H1 (cell line): ENCODE measurements around the gene CFAP157. TPM values are rescaled to one million over a fixed set of nuclear protein-coding genes. Genes with fewer than 3 reads are reported as not detected.

Source experiments
- RBBP5 ChIP-seq: IDR thresholded peaks from 2 replicates; pipeline ENCODE4 v1.7.1; 2012; ENCODE audit warnings: low read depth, mild to moderate bottlenecking, inconsistent platforms, low read length, moderate library complexity, borderline replicate concordance
- RXRA ChIP-seq: IDR thresholded peaks from 2 replicates; pipeline ENCODE4 v1.6.1; 2011; ENCODE audit warnings: low read depth, mild to moderate bottlenecking, low read length, moderate library complexity; ENCODE audit not compliant: insufficient read depth
- polyA plus RNA-seq, 7 experiments: library from polyadenylated mRNA; depleted of rRNA in 3 of 7; stranded (reverse) in 5 of 7; unstranded in 2 of 7; fragments of >200 nt in 5 of 7; fragments of 200-250 nt in 2 of 7; gene quantifications; 1 replicate in 5 of 7; 2 replicates in 1 of 7; 4 replicates in 1 of 7; pipeline versions ENCODE4 v1.2.1 to v1.2.3, GENCODE V29; 2011 to 2013; ENCODE audit warnings: missing spikeins in 2 of 7, mixed read lengths in 2 of 7
- total RNA-seq: library from RNA; stranded (reverse); fragmentation: NEBNext Ultra II Directional; extraction: Animal tissue kit (Norgen Biotek cat#: 25700); gene quantifications from 2 replicates; pipeline ENCODE4 v1.2.1, GENCODE V29; 2021
- TF ChIP-seq, protein P1 (sequence below): IDR thresholded peaks from 2 replicates; pipeline ENCODE4 v1.6.1; 2012; ENCODE audit warnings: low read length, inconsistent platforms

The CFAP157 gene
- total and polyA plus RNA-seq, 2 of the 8 experiments (the other 6 are each of a cell fraction or from before 2014, with no cell fraction given), result not detected

DNA sequence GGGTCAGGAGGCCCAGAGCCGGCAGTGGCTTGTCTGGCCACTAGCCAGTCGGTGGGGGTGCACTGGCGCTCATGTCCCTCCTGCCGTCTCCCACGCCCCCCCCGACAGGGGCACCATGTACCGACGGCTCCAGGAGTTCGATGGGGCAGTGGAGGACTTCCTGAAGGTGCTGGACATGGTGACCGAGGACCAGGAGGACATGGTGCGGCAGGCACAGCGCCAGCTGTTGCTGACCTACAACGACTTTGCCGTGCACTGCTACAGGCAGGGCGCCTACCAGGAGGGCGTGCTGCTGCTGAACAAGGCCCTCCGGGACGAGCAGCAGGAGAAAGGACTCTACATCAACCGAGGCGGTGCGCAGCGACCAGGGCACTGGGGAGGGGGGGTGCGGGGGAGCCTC, 17.2 kb downstream of the CFAP157 start (continued):
- TF ChIP-seq, protein P1, sequence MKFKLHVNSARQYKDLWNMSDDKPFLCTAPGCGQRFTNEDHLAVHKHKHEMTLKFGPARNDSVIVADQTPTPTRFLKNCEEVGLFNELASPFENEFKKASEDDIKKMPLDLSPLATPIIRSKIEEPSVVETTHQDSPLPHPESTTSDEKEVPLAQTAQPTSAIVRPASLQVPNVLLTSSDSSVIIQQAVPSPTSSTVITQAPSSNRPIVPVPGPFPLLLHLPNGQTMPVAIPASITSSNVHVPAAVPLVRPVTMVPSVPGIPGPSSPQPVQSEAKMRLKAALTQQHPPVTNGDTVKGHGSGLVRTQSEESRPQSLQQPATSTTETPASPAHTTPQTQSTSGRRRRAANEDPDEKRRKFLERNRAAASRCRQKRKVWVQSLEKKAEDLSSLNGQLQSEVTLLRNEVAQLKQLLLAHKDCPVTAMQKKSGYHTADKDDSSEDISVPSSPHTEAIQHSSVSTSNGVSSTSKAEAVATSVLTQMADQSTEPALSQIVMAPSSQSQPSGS, result no peak
- no peak for TF ChIP-seq RXRA
- no peak for TF ChIP-seq RBBP5
